Mesothelial cell of epicardium (in vitro differentiated cells): ENCODE data around the gene FBXO36. TPM values are rescaled to one million over a fixed set of nuclear protein-coding genes. Genes with fewer than 3 reads are reported as not detected.

Experiments
- DNase-seq, 2 experiments: peaks; one replicate each; pipeline ENCODE4 v3.0.0; 2021; ENCODE audit warnings: low spot score in 2 of 2; ENCODE audit not compliant: unreplicated experiment in 2 of 2
- H3K27ac Mint-ChIP-seq: 2 replicates; pipeline ENCODE4 v1.8.0; 2021; ENCODE audit warnings: mixed read lengths
- H3K27me3 Mint-ChIP-seq: 2 replicates; pipeline ENCODE4 v1.8.0; 2021; ENCODE audit warnings: low read depth, mixed read lengths
- H3K36me3 Mint-ChIP-seq: 2 replicates; pipeline ENCODE4 v1.8.0; 2021; ENCODE audit warnings: mixed read lengths
- H3K4me1 Mint-ChIP-seq: 2 replicates; pipeline ENCODE4 v1.8.0; 2021; ENCODE audit warnings: mixed read lengths
- H3K4me3 Mint-ChIP-seq: 2 replicates; pipeline ENCODE4 v1.8.0; 2021; ENCODE audit warnings: mild to moderate bottlenecking, moderate library complexity, mixed read lengths
- H3K9me3 Mint-ChIP-seq: 2 replicates; pipeline ENCODE4 v1.8.0; 2021; ENCODE audit warnings: mixed read lengths
- total RNA-seq: library from RNA; stranded (reverse); gene quantifications from 3 replicates; pipeline ENCODE4 v1.2.1, GENCODE V29; 2021
- TF ChIP-seq, protein P1 (sequence below): fragments of 200-600 bp; sonication (generic); IDR thresholded peaks from one replicate; pipeline ENCODE4 v1.5.0; 2021; ENCODE audit warnings: antibody characterized with exemption; ENCODE audit not compliant: unreplicated experiment

Gene FBXO36
- total RNA-seq, 1 donor from 2014 or later, result 5.5 TPM

- no peak overlapping the region for H3K4me3 Mint-ChIP-seq
- H3K27ac Mint-ChIP-seq, result no peak overlapping the region
- no peaks in the 10 kb centered on the region for H3K9me3 Mint-ChIP-seq
- no peaks in the 10 kb centered on the region for H3K4me1 Mint-ChIP-seq
- DNase-seq, result no peak
- no peaks in the 10 kb centered on the region for H3K27me3 Mint-ChIP-seq
- TF ChIP-seq, protein P1, sequence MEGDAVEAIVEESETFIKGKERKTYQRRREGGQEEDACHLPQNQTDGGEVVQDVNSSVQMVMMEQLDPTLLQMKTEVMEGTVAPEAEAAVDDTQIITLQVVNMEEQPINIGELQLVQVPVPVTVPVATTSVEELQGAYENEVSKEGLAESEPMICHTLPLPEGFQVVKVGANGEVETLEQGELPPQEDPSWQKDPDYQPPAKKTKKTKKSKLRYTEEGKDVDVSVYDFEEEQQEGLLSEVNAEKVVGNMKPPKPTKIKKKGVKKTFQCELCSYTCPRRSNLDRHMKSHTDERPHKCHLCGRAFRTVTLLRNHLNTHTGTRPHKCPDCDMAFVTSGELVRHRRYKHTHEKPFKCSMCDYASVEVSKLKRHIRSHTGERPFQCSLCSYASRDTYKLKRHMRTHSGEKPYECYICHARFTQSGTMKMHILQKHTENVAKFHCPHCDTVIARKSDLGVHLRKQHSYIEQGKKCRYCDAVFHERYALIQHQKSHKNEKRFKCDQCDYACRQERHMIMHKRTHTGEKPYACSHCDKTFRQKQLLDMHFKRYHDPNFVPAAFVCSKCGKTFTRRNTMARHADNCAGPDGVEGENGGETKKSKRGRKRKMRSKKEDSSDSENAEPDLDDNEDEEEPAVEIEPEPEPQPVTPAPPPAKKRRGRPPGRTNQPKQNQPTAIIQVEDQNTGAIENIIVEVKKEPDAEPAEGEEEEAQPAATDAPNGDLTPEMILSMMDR, result no peak
- H3K36me3 Mint-ChIP-seq, result peaks cover 12% of the 10 kb centered on the region
Observed at GRCh38 chr2:230000118-230000841, 78.0 kb downstream of the FBXO36 start.

- H3K36me3 Mint-ChIP-seq, result peaks cover 6% of the 10 kb centered on the region
- peak in 1 of 2 experiments; percentile 70 for DNase-seq
- no peaks in the 10 kb centered on the region for H3K4me1 Mint-ChIP-seq
- H3K27ac Mint-ChIP-seq, result no peak overlapping the region
- no peaks in the 10 kb centered on the region for H3K27me3 Mint-ChIP-seq
- no peaks in the 10 kb centered on the region for H3K9me3 Mint-ChIP-seq
- TF ChIP-seq, protein P1, result peak; percentile 79
- H3K4me3 Mint-ChIP-seq, result no peak overlapping the region
Observed at GRCh38 chr2:230007931-230008707, 85.8 kb downstream of the FBXO36 start.

GRCh38 chr2:230008708-230009066 is 86.4 kb downstream of the FBXO36 start:
- H3K36me3 Mint-ChIP-seq, result peaks cover 6% of the 10 kb centered on the region
- H3K27ac Mint-ChIP-seq, result no peak overlapping the region
- no peak overlapping the region for H3K4me3 Mint-ChIP-seq
- TF ChIP-seq, protein P1, result no peak
- no peaks in the 10 kb centered on the region for H3K9me3 Mint-ChIP-seq
- H3K27me3 Mint-ChIP-seq, result no peaks in the 10 kb centered on the region
- DNase-seq, result no peak
- no peaks in the 10 kb centered on the region for H3K4me1 Mint-ChIP-seq

GRCh38 chr2:230010501-230010900 is 88.2 kb downstream of the FBXO36 start:
- TF ChIP-seq, protein P1, result no peak
- Mint-ChIP-seq H3K27ac (no peak overlapping the region), H3K27me3 (no peaks in the 10 kb centered on the region), H3K36me3 (peaks cover 5% of the 10 kb centered on the region), H3K9me3 (peaks cover 6% of the 10 kb centered on the region), H3K4me3 (no peak overlapping the region), H3K4me1 (no peaks in the 10 kb centered on the region)
- no peak for DNase-seq

DNA sequence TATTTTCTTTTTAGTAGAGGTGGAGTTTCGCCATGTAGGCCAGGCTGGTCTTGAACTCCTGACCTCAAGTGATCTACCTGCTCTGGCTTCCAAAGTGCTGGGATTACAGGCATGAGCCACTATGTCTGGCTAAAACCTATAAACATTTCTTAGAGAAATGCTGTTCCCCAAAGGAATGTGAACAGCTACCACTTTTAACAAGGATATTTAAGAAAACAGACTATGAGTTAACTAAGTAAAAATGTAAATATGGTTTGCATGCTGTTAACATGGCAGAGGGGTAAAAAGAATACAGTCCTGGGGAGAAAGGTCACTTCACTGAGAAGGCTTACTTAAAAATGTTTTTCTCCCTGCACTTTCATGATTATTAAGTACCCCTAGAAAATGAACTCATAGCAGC is 89.3 kb downstream of the FBXO36 start:
- H3K27ac Mint-ChIP-seq, result no peak overlapping the region
- peaks cover 9% of the 10 kb centered on the region for H3K36me3 Mint-ChIP-seq
- TF ChIP-seq, protein P1, result no peak
- H3K4me1 Mint-ChIP-seq, result no peaks in the 10 kb centered on the region
- no peak overlapping the region for H3K4me3 Mint-ChIP-seq
- peaks cover 12% of the 10 kb centered on the region for H3K9me3 Mint-ChIP-seq
- no peaks in the 10 kb centered on the region for H3K27me3 Mint-ChIP-seq
- DNase-seq, result no peak
